HEK293 (cell line): ENCODE data around the gene PPM1N.

Experiments used
- YY1 ChIP-seq: fragments of 450-650 bp; formaldehyde crosslinking; IDR thresholded peaks from 2 replicates; pipeline ENCODE4 v1.5.1; 2018; ENCODE audit warnings: missing biosample characterization, missing genetic modification characterization
- ZNF274 ChIP-seq, 2 experiments: fragments of 200-500 bp in 1 of 2; fragments of 450-650 bp in 1 of 2; sonication (Bioruptor generic) in 1 of 2; formaldehyde crosslinking in 1 of 2; IDR thresholded peaks; 2 replicates each; pipeline versions ENCODE4 v1.5.1 to v1.6.1; 2014 to 2016; ENCODE audit warnings: borderline replicate concordance in 1 of 2, inconsistent platforms in 1 of 2, low read length in 1 of 2, missing biosample characterization in 1 of 2, missing genetic modification characterization in 1 of 2
- ZNF529 ChIP-seq: fragments of 450-650 bp; formaldehyde crosslinking; IDR thresholded peaks from 2 replicates; pipeline ENCODE4 v1.5.1; 2017; ENCODE audit warnings: missing genetic modification characterization, missing biosample characterization; ENCODE audit not compliant: insufficient replicate concordance
- TF ChIP-seq, protein P1 (sequence below): fragments of 450-650 bp; formaldehyde crosslinking; IDR thresholded peaks from 2 replicates; pipeline ENCODE4 v1.5.1; 2016; ENCODE audit warnings: missing biosample characterization, missing genetic modification characterization, low read depth
- TF ChIP-seq, protein P2 (sequence below): fragments of 450-650 bp; formaldehyde crosslinking; IDR thresholded peaks from 2 replicates; pipeline ENCODE4 v1.5.1; 2016; ENCODE audit warnings: missing biosample characterization, missing genetic modification characterization
- TF ChIP-seq, protein P3 (sequence below): fragments of 450-650 bp; formaldehyde crosslinking; IDR thresholded peaks from 2 replicates; pipeline ENCODE4 v1.5.1; 2017; ENCODE audit warnings: missing biosample characterization, missing genetic modification characterization

DNA sequence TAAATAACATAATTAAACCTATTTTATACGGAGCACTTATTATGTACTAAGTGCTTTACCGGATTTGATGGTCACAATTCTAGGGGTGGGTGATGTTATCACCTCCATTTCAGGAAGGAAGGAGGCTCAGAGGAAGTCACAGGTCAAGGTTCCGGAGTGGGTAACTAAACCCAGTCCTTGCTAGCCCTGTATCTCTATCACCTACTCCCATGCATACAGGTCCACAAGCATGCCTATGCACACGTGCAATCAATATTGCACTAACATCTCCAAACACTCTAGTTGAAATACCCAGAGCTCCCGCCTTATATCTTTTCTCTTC lies 48.3 kb upstream of the PPM1N start:
- TF ChIP-seq, protein P1, sequence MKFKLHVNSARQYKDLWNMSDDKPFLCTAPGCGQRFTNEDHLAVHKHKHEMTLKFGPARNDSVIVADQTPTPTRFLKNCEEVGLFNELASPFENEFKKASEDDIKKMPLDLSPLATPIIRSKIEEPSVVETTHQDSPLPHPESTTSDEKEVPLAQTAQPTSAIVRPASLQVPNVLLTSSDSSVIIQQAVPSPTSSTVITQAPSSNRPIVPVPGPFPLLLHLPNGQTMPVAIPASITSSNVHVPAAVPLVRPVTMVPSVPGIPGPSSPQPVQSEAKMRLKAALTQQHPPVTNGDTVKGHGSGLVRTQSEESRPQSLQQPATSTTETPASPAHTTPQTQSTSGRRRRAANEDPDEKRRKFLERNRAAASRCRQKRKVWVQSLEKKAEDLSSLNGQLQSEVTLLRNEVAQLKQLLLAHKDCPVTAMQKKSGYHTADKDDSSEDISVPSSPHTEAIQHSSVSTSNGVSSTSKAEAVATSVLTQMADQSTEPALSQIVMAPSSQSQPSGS (tag by site-specific recombination) = no peak
- TF ChIP-seq ZNF529 (tag by site-specific recombination) = no peak
- no peak for TF ChIP-seq YY1 (tag by site-specific recombination)
- TF ChIP-seq, protein P2, sequence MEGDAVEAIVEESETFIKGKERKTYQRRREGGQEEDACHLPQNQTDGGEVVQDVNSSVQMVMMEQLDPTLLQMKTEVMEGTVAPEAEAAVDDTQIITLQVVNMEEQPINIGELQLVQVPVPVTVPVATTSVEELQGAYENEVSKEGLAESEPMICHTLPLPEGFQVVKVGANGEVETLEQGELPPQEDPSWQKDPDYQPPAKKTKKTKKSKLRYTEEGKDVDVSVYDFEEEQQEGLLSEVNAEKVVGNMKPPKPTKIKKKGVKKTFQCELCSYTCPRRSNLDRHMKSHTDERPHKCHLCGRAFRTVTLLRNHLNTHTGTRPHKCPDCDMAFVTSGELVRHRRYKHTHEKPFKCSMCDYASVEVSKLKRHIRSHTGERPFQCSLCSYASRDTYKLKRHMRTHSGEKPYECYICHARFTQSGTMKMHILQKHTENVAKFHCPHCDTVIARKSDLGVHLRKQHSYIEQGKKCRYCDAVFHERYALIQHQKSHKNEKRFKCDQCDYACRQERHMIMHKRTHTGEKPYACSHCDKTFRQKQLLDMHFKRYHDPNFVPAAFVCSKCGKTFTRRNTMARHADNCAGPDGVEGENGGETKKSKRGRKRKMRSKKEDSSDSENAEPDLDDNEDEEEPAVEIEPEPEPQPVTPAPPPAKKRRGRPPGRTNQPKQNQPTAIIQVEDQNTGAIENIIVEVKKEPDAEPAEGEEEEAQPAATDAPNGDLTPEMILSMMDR (tag by site-specific recombination) = no peak
- TF ChIP-seq, protein P3, sequence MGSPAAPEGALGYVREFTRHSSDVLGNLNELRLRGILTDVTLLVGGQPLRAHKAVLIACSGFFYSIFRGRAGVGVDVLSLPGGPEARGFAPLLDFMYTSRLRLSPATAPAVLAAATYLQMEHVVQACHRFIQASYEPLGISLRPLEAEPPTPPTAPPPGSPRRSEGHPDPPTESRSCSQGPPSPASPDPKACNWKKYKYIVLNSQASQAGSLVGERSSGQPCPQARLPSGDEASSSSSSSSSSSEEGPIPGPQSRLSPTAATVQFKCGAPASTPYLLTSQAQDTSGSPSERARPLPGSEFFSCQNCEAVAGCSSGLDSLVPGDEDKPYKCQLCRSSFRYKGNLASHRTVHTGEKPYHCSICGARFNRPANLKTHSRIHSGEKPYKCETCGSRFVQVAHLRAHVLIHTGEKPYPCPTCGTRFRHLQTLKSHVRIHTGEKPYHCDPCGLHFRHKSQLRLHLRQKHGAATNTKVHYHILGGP (tag by site-specific recombination) = no peak
- no peak for TF ChIP-seq ZNF274 (IDR thresholded peaks at IDR 0.05; ENCODE audit: low read length)
- TF ChIP-seq ZNF274 (tag by site-specific recombination; IDR thresholded peaks at IDR 0.05; ENCODE audit: borderline replicate concordance) = no peak
